ENCODE results near the gene KLHL28.
"Not testable (repeated sequence)": the region's sequence is repeated elsewhere in the genome, so short reads cannot be mapped to it uniquely, and the experiment has no call there.

The KLHL28 gene

DNA sequence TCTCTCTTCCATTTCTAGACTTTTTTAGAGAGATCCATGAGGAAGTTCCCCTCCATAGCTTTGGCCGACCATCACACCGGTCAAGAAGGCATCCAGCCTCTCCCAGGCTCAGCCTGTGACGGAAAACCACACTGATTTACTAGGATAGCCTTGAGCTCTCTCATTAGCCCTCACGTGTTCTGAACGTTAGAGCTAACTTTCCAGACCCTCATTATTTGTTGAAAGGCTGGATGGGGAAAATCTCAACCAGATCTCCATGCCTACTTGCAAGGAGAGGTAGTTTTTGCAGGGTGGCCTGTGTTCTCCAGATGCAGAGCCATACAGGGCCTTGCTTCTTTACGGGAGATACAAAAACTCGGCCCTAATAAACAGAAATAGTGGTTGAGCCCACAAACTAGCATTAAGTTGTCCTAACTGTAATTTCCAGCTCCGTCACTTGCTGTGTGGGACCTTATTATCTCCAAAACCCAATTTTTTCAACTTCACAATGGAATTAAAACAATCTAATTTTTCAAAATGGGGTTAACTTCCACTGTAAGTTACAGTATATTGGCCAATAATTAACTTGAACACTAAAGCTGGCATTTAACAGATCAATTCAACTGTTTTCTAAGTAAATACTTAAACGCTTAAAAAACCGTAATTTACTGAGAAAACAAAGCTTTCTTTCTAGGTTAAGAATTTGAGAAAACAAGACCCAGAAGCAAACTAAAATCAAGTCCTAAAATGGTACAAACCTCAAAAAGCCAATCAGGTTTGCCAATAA, 65.3 kb downstream of the KLHL28 start:
- no peak for DNase-seq

DNA sequence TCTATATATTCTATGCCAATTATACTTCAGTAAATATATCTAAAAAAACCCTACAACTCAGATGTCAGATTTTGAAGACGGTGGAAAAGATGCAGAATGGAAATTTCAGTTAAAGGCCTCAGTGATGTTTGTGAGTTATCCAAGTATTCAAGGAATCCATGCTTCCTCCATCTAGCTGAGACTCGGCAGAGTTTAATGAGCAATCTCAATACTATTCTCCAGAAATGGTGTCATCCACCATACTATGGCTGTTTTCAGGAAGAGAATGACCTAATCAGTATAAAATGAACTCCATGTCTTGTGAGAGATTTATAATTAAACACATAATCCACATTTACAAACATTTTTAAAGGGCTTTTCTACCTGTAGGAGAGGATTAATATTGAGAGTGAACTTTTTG, 66.0 kb downstream of the KLHL28 start:
- no peak for DNase-seq

DNA sequence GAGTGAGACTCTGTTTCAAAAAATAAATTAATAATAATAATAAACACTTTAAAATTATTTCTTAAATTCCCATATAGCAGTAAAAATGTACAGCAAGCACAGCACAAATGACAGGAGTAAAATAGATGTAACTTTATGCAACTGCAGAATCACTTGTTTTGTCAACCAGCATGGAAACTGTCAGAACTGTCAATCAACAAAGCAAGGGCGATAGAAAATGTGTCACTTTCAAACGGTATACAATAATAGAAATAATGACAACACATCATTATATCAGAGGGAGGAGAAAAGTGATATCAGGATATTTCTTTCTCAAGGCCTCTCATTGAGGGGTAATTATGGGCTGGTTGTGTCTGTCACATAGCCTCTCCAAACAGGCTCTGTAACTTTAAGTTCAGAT, 68.2 kb downstream of the KLHL28 start:
- no peak for DNase-seq

DNA sequence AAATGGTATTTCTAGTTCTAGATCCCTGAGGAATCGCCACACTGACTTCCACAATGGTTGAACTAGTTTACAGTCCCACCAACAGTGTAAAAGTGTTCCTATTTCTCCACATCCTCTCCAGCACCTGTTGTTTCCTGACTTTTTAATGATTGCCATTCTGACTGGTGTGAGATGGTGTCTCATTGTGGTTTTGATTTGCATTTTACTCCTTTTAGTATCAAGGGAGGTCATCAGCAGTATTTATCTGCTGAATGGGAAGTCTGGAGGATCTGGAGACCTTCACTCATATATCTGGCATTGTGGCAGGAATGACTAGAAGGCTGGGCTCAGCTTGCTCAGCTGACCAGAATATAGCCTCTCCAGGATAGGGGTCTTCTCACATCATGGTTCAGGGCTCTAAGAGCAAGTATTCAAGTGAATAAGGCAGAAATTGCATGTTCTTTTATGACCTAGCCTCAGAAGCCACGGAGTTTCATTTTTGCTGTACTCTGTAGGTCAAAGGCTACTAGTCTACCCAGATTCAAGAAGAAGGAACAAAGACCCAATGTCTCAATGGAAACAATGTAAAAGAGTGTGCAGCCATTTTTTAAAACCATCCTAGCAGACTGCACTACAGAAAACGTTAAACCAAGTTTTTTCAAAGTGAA, 69.9 kb downstream of the KLHL28 start:
- not testable (repeated sequence) for DNase-seq

DNA sequence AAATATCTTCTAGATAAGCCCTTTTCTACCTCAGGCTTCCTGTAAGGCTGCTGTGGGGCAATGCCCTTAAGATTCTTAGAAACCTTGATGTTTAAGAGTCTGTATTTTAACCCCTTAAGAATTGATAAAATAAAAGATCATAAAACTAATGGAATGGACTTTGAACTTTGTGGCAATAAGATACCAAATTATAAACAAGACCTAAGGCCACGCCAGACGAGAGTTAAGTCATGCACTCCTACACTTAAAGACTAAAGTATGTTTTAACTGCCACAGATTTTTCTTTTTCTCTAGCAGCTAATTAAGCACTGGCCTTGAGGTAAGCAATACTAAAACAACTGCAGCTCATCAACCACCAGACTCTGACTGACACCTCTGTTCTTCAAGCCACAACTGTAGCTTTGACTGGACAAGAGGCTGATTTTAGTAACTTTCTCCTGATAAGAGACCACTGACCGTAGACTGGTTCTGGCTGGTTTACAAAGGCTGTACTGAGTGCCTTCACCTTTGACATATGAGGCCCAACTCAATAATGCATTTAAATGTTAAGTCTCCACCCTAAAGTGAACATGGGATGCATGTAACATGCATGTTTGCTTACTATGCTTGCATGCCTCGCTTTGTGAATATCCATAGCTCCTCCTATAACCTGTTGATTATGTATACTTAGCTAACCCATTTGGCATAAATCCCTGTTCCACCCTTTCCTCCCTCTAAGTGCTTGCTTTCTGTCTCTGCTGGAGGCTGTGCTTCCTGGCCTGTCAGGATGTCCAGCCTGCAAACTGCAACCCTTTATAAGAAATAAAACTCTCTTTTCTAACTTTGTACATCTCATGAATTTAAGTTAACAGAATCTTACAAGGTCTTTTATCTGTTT, 71.9 kb downstream of the KLHL28 start:
- no peak for DNase-seq

DNA sequence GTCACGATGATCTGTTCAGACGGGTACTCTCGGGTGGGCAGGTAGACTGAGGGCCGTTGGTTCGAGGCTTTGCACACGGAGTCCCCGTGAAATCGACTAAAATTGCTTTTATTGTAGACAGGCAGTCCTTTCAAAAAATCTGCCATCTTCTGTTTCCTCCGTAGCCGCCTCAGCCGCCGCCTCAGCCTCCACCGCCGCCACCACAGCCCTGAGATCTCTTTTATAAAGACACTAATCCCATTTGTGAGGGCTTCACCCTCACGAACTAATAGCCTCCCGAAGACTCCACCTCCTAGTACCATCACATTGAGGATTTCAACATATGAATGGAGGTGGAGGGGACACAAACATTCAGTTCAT, 74.2 kb downstream of the KLHL28 start:
- DNase-seq: no peak

DNA sequence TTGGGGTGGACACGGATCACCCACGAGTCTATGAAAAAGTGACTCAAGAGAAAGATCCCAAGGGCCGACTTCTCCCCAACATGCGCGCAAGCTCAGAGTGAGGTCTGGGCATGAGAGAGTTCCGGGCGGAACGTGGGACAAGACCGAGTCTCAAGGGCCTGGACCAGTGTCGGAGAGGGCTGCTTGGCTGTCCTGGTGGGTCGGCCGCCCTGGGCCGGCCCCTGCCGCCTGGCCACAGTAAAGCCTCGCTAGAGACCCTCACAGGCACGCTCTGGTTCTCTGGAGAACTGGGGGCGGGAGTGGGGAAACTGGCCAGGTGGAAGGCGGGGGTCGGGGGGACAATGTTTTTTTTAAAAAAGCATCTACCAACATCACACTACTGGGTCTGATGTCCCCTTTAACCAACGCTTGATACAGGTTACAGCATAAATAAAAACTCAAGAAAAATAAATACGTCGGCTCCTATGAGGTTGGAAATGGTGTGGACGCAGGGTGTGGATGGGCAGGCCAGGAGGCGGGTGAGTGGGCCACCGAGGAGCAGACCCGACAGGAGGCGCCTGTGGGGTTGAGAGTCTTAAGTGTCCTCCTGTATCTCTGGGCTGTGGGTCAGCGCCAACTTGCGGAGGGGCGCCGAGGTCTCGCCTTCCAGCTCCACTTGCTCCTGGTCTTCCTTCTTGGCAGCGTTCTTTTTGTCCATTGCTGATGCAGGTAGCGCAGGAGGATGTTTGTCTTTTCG, 74.7 kb downstream of the KLHL28 start:
- DNase-seq: no peak

DNA sequence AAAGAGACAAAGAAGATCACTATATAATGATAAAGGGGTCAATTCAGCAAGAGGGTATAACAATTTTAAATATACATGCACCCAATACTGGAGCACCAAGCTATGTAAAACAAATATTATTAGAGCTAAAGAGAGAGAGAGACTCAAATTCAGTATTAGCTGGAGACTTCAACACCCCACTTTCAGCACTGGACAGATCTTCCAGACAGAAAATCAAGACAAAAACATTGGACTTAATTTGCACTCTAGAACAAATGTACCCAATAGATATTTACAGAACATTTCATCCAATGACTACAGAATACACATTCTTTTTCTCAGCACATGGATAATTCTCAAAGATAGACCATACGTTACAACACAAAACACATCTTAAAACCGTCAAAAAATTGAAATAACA, 81.0 kb downstream of the KLHL28 start:
- no peak for DNase-seq
